GM19193 (cell line): Measurements from ENCODE around the gene LBHD1.

Experiments
- POLR2A ChIP-seq: IDR thresholded peaks from 4 replicates; pipeline ENCODE4 v1.6.1; 2011; ENCODE audit not compliant: insufficient read depth, insufficient read length; ENCODE audit errors: extremely low read depth

The LBHD1 gene

DNA sequence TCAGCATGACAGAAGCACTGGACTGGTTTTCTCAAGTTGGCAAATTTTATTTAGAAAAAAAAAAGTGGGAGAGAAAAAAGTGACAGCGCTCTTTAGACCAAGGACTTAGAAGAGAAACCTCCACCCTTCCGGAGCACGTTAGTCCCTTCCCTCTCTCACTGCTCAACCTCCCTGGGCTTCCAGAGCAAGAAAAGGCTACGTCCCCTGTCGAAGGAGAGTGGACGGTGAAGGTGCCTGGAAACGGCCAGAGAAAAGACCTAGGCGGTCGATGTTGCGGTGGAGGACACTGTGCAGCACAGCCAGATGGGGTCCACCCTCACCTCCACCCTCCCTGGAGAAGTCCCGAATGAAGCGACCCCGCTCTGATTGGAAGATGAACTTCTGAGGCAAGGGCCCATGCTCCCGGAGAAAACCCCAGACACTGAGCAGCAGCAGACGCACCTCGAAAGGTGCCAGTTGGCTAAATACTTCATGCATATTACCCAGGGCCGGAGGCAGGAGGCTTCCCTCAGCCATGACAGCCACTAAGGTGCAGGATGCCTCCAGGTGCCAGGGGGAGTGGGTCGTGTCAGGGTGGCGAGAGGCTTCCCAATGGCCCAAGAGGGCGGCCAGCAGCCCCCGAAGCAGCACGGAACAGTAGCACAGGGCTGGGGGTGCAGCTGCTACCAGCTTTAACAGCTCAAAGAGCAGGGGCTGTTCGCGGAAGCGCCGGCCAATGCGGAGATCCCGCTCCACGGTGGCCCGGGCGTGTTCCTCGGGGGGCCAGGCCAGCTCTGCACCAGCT lies 25.1 kb downstream of the LBHD1 start:
- no peak for TF ChIP-seq POLR2A

DNA sequence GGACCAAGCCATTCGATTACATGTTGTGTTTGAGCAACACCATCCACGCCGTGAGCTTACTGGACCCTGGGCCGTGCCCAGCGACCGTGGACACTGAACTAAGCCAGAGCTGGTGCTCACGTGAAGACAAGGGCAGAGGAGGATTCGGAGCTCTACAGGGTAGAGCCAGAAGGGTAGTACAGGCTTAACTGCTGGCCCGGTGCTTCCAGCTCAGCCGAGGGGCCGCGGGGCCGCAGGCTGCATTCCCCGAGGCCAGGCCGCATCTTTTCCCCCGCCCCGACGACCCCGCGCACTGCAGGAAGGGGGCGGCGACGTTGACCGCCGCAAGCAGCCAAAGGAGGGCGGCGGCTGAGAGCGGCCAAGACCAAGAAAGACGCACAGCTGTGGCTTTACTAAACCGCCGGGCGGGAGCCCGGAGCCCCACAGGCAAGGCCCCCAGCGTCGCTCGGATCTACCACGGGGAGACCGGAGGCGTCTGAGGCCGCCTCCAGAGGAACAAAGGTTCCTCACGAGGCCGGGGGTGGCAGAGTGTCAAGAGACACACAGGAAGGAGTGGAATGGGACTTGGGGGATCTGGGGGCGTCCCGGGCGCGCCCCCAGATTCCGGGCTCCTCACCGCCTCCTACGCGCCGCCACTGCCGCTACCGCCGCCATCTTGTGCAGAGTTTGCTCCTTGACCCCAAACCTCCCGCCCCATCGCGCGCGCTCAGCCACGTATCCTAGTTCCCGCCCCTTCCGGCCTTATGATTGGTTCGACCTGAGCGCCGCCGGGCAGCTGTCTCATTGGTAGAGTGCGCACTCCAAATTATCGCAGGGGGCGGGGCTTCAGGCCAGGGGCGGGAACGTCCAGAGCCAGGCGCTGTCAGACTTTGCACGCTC lies 25.9 kb downstream of the LBHD1 start, which contains the start of gene GANAB:
Gene GANAB (minus strand): TSS at position 668 of the 879 bp plus-strand sequence. CDS start 14 bp downstream, at position 654.
- TF ChIP-seq POLR2A = peak; percentile 91

GRCh38 chr11:62645671-62645945 lies 26.5 kb downstream of the LBHD1 start:
- TF ChIP-seq POLR2A = no peak

DNA sequence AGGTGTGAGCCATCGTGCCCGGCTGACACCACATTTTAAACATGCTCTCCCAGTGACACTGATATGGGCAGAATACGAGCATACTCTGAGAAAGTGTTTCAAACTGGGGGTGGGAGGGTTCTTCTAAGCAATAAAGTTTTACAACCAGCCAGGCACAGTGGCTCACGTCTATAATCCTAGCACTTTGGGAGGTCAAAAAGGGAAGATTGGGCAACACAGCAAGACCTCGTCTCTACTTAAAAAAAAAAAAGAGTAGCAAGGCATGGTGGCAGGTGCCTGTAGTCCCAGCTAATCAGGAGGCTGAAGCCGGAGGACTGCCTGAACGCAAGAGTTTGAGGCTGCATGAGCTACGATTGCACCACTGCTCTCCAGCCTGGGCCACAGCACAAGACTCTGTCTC lies 27.8 kb downstream of the LBHD1 start:
- no peak for TF ChIP-seq POLR2A

GRCh38 chr11:62632492-62632891 lies 39.6 kb downstream of the LBHD1 start:
- TF ChIP-seq POLR2A = no peak

DNA sequence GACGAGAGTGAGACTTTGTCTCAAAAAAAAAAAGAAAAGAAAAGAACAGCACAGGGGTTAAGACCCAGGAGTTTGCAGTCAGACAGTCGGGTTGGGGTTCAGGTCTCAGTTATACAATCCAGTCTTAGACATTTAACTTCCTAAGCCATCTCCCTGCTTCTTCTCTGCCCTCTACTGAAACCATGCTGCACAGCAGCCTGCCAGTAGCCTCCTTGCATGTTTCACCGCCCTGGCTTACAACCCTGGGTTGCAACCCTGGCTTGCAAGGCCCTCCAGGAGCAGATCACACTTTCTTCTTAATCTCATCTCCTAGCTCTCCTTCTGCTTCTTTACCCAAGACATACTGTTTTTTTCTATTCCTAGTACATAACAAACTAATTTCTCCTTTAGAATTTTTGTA lies 44.4 kb downstream of the LBHD1 start:
- TF ChIP-seq POLR2A = no peak

DNA sequence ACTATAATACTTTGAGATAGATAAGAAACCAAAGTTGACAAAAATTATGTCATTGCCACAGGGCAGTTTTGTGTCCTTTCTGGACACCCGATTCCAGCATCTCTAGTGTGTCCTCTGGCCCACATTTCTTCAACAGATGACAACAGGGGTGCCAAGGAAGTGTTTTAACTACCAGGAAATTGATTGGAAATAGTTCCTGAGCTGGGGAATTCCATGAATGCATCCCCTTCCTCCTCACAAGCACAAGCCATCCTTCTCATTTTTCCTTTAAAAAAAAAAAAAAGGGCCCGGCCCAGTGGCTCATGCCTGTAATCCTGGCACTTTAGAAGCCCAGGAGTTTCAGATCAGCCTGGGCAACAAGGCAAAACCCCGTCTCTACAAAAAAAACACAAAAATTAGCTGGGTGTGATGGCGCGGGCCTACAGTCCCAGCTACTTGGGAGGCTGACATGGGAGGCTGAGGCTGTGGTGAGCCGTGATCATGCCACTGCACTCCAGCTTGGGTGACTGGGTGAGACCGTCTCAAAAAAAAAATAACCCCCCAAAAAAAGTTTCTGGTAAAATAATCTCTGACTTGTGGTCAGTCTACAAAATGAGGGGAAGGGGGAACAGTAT lies 49.5 kb downstream of the LBHD1 start:
- no peak for TF ChIP-seq POLR2A

- peak; percentile 81 for TF ChIP-seq POLR2A
Observed at GRCh38 chr11:62621567-62622470, 50.2 kb downstream of the LBHD1 start, which contains the start of gene B3GAT3. Gene B3GAT3, minus strand, starts transcription at chr11:62621986. Its CDS starts 39 bp downstream, at chr11:62621947.

GRCh38 chr11:62621027-62621566 lies 51.0 kb downstream of the LBHD1 start:
- no peak for TF ChIP-seq POLR2A

DNA sequence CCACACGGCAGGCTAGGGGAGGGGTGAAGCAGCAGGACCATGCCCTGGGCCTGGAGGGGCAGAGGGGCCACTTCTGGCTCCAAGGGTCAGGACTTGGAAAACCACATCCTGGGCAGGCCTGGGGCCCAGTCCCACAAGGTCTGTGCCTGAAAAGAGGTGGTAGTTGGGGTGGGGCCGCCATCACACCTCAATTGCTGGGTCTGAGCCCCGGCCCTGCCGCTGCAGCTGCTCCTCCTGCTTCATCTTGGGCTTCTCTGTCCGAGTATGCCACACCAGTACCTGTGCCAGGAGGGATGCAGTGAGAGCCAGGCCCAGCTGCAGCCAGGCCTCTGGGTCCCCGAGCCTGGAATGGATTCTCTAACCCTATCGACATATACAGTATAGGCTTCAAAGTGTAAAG lies 56.5 kb downstream of the LBHD1 start:
- no peak for TF ChIP-seq POLR2A

DNA sequence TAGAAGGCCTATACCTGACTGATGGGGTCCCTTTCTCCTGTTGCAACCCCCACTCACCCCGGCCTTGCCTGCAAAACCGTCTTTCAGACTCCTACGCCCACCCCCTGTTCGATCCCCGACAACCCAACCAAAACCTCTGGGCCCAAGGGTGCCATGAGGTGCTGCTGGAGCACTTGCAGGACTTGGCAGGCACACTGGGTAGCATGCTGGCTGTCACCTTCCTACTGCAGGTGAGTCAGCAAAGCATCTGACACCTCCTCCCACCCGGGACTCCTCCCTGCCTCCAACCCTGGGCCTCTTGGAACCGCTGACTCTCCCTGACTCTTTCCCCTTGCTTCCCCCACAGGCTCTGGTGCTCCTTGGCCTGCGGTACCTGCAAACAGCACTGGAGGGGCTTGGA lies 57.8 kb downstream of the LBHD1 start:
- no peak for TF ChIP-seq POLR2A

GRCh38 chr11:62613291-62613778 lies 58.7 kb downstream of the LBHD1 start:
- TF ChIP-seq POLR2A = no peak
